Body of pancreas (tissue), 4 donors: ENCODE results near the gene RBPJL.

Experiments
- POLR2A ChIP-seq, 3 donors: fragments of 450-650 bp; IDR thresholded peaks; one replicate each; pipeline ENCODE4 v1.6.1; 2016; ENCODE audit warnings: antibody characterized with exemption in 3 of 3, mild to moderate bottlenecking in 2 of 3
- TF ChIP-seq, protein P1 (sequence below), 7 experiments: fragments of 450-650 bp in 4 of 7; fragments of 200-600 bp in 3 of 7; sonication (generic) in 3 of 7; IDR thresholded peaks; one replicate each; pipeline ENCODE4 v1.5.1; 2016 to 2019; ENCODE audit warnings: antibody characterized with exemption in 7 of 7

DNA sequence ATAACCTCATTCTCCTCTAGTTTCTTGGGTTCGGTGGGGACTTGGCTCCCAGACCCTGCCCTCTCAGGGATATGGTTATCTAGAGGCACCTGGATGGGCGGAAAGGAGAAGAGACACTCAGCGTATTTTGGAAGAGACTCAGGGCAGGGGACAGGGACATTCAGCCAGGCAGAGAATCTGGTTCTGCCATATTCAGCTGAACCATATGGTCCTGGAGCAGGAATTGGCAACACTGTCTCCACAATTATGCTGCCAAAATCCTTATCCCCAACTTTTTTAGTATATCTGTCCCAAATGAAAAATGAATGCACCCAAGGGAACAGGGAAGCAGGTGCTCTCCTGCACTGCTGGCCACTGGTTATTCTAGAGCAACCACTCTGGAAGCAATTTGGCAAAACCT lies 23.8 kb downstream of the RBPJL start:
- TF ChIP-seq, protein P1, sequence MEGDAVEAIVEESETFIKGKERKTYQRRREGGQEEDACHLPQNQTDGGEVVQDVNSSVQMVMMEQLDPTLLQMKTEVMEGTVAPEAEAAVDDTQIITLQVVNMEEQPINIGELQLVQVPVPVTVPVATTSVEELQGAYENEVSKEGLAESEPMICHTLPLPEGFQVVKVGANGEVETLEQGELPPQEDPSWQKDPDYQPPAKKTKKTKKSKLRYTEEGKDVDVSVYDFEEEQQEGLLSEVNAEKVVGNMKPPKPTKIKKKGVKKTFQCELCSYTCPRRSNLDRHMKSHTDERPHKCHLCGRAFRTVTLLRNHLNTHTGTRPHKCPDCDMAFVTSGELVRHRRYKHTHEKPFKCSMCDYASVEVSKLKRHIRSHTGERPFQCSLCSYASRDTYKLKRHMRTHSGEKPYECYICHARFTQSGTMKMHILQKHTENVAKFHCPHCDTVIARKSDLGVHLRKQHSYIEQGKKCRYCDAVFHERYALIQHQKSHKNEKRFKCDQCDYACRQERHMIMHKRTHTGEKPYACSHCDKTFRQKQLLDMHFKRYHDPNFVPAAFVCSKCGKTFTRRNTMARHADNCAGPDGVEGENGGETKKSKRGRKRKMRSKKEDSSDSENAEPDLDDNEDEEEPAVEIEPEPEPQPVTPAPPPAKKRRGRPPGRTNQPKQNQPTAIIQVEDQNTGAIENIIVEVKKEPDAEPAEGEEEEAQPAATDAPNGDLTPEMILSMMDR (IDR thresholded peaks at IDR 0.05), result no peak
- TF ChIP-seq POLR2A (IDR thresholded peaks at IDR 0.05), result no peak
